Stimulated activated CD8-positive, alpha-beta memory T cell treated with anti-CD3 and anti-CD28 coated beads, Interleukin-15, amount 100 ng/mL, for 1 hour (primary cell): ENCODE data around the gene DVL3.
A peak's percentile ranks its signal among the peaks of the same experiment; 100 is the strongest.
"Not testable (repeated sequence)": the region's sequence is repeated elsewhere in the genome, so short reads cannot be mapped to it uniquely, and the experiment has no call there.

Experiments used
- DNase-seq: peaks from one replicate; pipeline ENCODE4 v3.0.0-alpha.2; 2020; ENCODE audit warnings: low read depth

DVL3 gene

GRCh38 chr3:184154885-184155643, at the start of gene DVL3:
DVL3 (plus strand) TSS chr3:184155377; CDS start chr3:184155636, 259 bp downstream.
- no peak for DNase-seq

DNA sequence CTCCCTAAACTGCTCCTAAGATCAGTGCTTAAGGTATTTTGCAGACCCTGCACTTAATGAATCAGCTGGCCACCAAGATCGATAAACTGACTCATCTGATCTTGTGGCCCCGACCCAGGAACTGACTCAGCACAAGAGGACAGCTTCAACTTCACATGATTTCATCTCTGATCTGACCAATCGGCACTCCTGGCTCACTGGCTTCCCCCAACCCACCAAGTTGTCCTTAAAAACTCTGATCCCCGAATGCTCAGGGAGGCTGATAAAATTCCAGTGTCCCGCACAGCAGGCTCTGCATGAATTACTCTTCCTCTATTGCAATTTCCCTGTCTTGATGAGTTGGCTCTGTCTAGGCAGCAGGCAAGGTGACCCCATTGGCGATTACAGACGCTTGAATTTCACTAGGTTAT, 44.9 kb upstream of the DVL3 start:
- no peak for DNase-seq

DNA sequence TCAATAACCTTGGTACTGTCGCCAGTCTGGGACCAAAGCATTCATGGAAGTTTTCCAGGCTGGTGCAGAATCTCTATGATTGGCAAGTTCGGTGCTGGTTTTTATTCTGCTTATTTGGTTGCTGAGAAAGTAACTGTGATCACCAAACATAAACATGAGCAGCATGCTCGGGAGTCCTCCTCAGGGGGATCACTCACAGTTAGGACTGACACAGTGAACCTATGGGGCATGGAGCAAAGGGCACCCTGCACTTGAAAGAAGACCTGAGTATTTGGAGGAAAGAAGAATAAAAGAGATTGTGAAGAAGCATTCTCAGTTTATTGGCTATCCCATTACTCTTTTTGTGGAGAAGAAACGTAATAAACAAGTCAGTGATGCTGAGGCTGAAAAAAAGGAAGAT, 39.2 kb upstream of the DVL3 start:
- no peak for DNase-seq

- no peak for DNase-seq
Measured at GRCh38 chr3:184117636-184118035, 37.5 kb upstream of the DVL3 start.

DNA sequence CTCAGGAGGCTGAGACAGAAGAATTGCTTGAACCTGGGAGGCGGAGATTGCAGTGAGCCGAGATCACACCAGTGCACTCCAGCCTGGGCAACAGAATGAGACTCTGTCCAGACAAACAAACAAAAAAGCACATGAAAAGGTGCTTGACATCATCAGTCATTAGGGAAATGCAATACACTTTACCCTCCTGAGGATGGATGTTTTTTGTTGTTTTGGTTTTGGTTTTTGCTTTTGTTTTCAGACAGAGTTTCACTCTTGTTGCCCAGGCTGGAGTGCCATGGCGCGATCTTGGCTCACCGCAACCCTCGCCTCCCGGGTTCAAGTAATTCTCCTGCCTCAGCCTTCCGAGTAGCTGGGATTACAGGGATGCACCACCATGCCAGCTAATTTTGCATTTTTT, 34.1 kb upstream of the DVL3 start:
- DNase-seq = not testable (repeated sequence)

- no peak for DNase-seq
Measured at GRCh38 chr3:184126006-184126405, 29.2 kb upstream of the DVL3 start.

DNA sequence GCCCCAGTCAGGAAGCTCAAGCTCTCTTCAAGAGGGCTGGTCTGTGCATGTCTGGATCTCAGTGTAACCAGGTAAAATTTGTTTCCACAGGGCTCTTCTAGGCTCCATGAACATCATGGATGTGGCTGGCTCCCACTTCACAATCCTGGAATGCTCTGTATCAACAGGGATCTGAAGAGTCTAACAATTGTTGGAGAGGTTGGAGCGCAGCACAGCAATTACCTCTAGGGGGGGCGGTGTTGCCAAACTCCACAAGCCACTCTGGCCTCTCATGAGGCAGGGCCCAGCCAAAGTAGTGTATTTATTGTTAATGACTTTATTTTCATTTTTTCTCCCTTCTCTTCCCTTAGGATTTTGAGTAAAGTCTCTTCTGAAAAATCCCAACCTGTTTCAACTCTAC, 26.2 kb upstream of the DVL3 start:
- no peak for DNase-seq

DNA sequence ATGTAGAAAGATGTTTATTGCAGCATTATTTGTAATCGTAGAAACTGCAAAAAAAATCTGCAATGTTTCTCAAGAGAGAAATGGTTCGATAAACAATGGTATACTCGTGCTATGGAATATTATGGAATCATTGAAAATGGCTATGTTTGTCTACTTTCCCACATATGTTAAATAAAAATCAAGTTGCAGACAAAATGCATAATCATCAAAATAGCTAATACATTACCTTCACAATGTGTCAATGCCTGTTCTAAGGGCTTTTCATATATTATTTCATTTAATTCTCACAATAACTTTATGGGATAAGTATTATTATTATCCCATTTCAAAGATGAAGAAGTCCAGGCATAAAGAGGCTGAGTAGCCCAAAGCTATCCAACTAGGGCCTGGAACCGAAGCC, 22.2 kb upstream of the DVL3 start:
- no peak for DNase-seq

DNA sequence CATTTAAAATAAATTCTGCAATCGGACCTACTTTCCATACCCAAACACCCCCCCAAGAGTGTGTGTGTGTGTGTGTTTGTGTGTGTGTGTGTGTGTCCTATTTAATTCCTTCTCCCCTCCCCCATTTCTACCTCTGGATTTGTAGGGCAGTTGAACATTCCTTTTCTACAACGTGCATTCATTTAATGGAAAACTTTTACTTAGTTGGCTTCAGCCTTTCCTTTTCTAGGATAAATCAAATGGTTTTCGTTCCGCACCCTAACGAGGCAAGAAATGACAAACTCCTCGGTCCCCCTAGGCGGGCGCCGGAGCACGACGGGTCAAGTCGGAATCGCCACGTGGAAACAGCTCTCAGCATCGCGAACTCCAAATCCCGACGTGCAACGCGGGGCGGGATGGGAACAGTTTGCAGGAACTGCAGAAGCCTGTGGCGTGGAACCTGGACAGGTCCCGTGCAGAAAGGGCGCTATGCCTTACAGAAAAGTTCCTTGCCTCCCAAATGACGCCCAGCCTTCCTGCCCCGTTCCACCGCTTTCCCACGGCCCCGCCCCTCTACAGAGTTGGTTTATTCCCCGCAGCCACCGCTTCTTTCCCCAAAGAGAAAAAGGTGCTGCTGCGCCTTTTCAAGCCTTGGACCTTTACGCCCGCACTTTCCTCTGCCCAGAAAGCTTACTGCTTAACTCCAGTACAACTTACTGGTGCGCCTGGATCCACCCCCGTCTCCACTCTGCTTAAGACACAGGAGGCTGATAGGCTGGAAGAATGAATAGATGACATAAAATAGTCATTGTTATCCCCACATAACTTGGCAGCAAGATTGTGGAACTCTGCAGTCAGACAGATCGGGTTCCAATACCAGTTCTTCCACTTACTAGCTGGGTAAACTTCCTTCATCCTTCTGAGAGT, 21.1 kb upstream of the DVL3 start:
- no peak for DNase-seq

GRCh38 chr3:184134746-184135148, 20.4 kb upstream of the DVL3 start:
- DNase-seq = no peak

DNA sequence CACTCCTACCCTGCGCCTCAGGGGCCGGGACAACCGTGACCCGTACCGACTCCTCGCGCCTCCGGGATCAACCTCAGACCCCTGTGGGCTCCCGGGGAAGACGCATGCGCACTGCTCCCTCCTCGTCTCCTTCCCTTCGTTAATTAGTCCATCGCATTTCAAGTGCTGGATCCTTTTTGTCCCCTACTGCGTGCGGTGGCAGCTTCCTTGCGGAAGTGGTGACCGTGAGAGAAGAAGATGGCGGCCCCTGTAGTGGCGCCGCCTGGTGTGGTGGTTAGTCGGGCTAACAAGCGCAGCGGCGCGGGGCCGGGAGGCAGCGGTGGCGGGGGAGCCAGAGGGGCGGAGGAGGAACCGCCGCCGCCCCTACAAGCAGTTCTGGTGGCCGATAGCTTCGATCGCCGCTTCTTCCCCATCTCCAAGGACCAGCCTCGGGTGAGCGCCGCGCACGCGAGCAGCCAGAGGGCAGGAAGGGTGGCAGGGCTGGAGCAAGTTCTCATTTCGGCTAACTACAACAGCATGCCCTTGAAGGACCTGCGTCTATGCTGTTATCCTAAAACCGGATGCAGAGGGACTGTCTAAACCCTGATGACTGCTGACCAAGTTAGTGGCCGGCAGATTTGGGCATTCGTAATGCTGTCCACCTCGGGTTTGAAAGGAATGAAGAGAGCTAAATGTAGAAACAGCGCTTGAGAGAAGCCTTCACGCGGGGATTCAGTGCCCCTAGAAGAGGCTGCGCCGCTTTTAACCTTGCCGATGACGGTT, 19.8 kb upstream of the DVL3 start, which contains the start of gene EIF2B5:
Gene EIF2B5, plus strand, starts transcription at position 210 of the 762 bp plus-strand sequence. Its CDS starts 28 bp downstream, at position 238.
- DNase-seq = peak; percentile 75

GRCh38 chr3:184135911-184136260, 19.3 kb upstream of the DVL3 start:
- DNase-seq = no peak

GRCh38 chr3:184140436-184140835, 14.7 kb upstream of the DVL3 start:
- DNase-seq = no peak

- DNase-seq = no peak
Measured at GRCh38 chr3:184142199-184142598, 13.0 kb upstream of the DVL3 start.

DNA sequence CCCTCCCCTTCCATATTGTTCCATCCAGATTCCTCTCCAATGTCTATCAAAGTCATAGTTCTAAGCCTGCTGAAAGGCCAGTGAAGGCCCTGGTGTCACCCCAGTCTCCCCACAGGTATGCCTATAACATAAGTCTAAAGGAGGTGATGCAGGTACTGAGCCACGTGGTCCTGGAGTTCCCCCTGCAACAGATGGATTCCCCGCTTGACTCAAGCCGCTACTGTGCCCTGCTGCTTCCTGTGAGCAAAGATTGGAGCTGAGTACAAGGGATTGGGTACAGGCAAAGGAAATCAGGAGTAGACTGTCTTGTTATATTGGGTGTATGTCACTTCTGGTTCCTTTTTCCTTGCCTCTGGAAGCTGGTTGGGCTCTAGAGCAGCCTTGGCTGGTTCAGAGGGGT, 11.8 kb upstream of the DVL3 start:
- DNase-seq = no peak

- DNase-seq = no peak
Measured at GRCh38 chr3:184144505-184144904, 10.7 kb upstream of the DVL3 start.

GRCh38 chr3:184145111-184145524, 10.1 kb upstream of the DVL3 start:
- DNase-seq = no peak

- DNase-seq = no peak
Measured at GRCh38 chr3:184145751-184146270, 9.4 kb upstream of the DVL3 start.

- no peak for DNase-seq
Measured at GRCh38 chr3:184148076-184148475, 7.1 kb upstream of the DVL3 start.

GRCh38 chr3:184149123-184149522, 6.1 kb upstream of the DVL3 start:
- no peak for DNase-seq

DNA sequence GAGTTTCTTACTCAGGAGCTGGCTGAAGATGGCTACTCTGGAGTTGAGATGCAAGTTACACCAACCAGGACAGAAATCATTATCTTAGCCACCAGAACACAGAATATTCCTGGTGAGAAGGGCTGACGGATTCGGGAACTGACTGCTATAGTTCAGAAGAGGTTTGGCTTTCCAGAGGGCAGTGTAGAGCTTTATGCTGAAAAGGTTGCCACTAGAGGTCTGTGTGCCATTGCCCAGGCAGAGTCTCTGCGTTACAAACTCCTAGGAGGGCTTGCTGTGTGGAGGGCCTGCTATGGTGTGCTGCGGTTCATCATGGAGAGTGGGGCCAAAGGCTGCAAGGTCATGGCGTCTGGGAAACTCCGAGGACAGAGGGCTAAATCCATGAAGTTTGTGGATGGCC, 5.4 kb upstream of the DVL3 start:
- not testable (repeated sequence) for DNase-seq
